ENCODE results near the gene USP14. TPM values are rescaled to one million over a fixed set of nuclear protein-coding genes. Genes with fewer than 3 reads are reported as not detected.

USP14 gene
- total RNA-seq, 4 donors from 2014 or later, result 33.9 to 90.3 (median 42.8) TPM

DNA sequence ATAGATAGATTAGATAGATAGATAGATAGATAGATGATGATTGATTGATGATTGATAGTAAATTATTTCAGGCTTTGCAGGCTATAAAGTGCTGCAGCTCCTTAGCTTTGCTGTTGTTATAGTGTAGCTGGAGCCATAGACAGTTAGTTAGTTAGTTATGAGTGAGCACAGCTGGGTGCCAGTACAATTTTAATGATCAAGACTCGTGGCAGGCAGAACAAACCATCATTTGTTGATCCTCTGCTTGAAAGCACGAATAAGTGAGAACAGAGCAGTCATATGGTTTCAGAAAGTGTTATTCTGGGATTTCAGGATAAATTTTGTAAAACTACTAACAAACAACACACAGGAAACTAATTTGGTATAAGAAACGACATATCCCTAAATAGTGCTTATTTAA, 55.6 kb downstream of the USP14 start:
- TF ChIP-seq, protein P1, sequence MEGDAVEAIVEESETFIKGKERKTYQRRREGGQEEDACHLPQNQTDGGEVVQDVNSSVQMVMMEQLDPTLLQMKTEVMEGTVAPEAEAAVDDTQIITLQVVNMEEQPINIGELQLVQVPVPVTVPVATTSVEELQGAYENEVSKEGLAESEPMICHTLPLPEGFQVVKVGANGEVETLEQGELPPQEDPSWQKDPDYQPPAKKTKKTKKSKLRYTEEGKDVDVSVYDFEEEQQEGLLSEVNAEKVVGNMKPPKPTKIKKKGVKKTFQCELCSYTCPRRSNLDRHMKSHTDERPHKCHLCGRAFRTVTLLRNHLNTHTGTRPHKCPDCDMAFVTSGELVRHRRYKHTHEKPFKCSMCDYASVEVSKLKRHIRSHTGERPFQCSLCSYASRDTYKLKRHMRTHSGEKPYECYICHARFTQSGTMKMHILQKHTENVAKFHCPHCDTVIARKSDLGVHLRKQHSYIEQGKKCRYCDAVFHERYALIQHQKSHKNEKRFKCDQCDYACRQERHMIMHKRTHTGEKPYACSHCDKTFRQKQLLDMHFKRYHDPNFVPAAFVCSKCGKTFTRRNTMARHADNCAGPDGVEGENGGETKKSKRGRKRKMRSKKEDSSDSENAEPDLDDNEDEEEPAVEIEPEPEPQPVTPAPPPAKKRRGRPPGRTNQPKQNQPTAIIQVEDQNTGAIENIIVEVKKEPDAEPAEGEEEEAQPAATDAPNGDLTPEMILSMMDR (IDR thresholded peaks at IDR 0.05; ENCODE audit: low read depth), result no peak

DNA sequence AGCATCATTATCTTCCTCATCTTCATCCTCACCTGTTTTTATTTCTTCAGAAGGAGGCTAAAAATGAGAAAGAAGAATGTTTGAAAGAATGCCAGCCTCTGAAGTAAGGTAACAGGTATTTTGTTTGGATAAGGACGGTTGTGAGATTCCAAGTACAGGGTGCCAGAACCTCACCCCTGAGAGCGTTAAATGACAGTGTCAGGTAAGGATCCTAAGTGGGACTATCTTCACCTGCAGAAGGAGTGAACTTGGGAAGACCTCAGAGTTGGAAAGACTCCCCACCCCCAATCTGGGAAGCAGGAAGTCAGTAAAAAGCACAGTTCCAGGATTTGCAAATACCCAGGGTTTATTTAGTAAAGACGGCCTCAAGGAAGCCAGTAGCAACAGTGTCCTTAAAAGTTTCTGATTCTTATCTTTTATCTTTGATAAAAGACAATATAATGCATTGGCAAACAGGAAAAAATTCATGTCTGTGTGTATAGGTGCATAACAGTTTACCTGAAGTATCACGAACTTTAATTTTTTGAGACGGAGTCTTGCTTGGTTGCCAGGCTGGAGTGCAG, 57.2 kb downstream of the USP14 start:
- TF ChIP-seq, protein P1 (IDR thresholded peaks at IDR 0.05; ENCODE audit: low read depth), result no peak

DNA sequence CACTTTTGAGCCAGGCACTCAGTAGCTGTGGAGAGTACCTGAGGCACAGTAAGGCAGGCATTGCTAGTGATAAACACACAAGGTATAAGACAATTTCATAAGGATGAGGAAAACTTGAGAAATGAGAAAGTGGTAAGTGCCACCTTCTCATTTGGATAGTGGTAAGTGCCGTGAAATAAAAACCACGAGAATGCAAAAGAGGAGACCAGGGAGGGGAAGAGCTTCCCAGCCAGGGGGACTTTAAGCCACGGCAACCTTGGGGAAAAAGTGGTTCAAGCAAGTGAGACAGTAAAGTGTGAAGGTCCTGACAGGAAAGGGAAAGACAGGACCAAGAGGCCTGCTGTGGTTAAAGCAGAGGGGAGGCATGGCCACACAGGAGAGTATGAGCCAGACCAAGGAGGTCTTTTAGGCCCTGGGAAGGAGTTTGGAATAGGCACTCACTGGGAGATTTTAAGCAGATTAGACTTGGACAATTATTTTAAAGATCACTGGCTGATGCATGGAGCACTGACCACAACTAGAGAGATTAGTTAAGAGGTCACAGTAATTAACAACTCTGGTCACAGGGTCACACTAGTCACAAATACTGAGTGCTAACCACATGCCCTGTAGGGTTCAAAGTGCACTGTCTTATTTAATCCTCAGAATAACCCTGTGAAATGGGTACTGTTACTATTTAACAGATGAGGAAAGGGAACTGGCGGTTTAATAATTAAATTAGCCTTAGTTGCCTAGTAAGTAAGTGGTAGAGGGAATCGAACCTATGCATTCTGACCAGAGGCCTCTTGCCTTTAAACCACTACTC, 59.4 kb downstream of the USP14 start:
- TF ChIP-seq, protein P1 (IDR thresholded peaks at IDR 0.05; ENCODE audit: low read depth), result no peak

DNA sequence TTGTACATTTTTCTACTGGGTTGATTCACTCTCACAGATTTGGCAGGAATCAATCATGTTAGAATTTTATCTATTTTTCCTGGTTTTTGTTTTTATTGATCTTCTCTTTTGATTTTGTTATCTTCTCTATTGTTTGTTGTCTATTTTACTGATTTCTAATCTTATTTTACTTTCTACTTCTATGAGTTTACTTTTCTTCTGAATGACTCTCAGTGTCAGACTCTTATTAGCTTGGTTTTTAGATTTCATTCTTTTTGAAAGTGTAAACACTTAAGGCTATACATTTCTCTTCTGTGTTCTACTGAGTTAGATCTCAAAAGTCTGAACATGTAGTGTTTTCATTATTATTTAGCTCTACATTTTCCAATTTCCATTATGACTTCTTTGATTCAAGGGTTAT, 62.4 kb downstream of the USP14 start:
- TF ChIP-seq, protein P1 (IDR thresholded peaks at IDR 0.05; ENCODE audit: low read depth), result no peak

DNA sequence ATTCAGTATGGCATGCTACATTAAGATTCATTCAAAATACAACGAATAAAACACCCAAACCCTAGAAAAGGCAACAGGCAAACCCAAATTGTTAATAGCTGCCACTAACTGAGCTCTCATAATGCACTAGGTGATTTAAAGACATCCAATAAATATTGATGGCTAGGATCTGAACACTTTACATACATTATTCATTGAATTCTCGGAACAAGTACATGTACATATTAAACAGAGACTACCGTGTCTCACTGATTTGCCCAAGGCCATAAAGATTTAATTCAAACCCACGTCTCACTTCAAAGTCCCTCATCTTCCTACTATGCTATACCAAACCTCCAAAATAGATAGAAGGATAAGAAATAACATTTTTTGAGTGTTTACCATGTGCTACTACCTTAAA, 67.4 kb downstream of the USP14 start:
- TF ChIP-seq, protein P1 (IDR thresholded peaks at IDR 0.05; ENCODE audit: low read depth), result no peak

DNA sequence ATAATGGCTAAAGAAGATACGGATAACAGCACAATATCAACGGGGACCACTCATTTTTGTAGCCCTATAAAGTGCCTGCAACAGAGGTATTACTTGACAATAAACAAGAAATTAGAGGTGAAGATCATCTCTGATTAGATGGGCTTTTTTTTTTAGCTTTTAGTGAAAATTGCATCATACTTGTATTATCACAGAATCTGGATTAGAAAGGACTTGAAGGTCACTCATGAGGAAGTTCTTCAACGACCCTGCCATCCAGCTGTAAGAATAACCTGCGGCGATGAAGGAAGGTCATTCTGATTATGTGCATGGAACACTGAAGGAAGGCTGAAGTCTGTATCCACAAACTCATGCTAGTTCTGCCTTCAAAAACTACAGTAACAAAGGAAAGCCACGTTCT, 69.0 kb downstream of the USP14 start:
- TF ChIP-seq, protein P1 (IDR thresholded peaks at IDR 0.05; ENCODE audit: low read depth), result no peak

DNA sequence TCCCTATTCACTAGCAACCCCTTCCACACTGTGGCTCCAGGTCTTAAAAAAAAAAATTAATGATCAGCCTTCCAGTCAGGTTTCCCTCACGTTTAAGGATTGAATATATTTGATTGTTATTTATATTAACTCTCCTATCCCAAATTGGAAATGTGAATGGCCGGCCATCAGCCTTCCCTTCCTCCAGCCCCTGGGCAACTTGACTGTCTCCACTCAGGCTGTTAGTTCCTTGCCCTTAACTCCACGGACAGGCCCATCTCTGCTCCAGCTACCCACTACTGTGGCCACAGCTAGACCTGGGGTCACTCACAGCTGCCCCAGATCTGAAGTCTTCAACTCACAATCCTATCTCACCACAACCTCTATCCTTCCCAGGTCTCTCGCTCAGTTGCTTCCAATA, 69.5 kb downstream of the USP14 start:
- TF ChIP-seq, protein P1 (IDR thresholded peaks at IDR 0.05; ENCODE audit: low read depth), result no peak
